Measurements from ENCODE around the gene APOL1.

DNA sequence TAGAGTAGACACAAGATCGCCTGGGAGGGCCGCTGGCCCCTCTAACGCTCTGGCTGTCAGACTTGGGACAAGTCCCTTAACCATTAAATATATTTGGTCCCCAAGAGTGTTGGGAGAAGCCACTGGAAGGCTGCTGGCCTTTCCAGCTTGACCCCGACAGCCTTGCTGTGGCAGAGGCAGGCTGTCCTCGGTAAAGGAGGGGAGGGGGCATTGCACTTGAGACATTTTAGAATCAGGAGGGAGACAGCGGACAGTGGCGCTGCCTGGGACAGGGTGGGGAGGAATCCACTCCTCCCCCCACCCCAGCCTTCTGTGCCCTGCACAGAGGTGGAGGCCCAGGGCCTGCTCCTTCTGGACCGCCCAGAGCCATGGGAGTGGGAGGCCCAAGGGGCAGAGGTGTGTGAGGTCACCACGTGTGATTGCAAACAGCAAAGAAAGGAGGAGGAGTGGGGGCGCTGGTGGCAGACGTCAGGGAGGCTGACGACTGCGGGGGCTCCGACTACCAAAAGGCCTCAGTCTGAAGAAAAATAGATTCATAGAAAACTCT is 28.9 kb downstream of the APOL1 start:
- TF ChIP-seq, protein P1, sequence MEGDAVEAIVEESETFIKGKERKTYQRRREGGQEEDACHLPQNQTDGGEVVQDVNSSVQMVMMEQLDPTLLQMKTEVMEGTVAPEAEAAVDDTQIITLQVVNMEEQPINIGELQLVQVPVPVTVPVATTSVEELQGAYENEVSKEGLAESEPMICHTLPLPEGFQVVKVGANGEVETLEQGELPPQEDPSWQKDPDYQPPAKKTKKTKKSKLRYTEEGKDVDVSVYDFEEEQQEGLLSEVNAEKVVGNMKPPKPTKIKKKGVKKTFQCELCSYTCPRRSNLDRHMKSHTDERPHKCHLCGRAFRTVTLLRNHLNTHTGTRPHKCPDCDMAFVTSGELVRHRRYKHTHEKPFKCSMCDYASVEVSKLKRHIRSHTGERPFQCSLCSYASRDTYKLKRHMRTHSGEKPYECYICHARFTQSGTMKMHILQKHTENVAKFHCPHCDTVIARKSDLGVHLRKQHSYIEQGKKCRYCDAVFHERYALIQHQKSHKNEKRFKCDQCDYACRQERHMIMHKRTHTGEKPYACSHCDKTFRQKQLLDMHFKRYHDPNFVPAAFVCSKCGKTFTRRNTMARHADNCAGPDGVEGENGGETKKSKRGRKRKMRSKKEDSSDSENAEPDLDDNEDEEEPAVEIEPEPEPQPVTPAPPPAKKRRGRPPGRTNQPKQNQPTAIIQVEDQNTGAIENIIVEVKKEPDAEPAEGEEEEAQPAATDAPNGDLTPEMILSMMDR (IDR thresholded peaks at IDR 0.05), result no peak
- no peak for TF ChIP-seq POLR2A (IDR thresholded peaks at IDR 0.05)

Data from right lobe of liver (tissue), 4 donors.